Measurements from ENCODE around the gene PARP9. TPM values are rescaled to one million over a fixed set of nuclear protein-coding genes. Genes with fewer than 3 reads are reported as not detected.

PARP9 gene
- total RNA-seq, 1 experiment from 2014 or later, result 1.8 TPM

GRCh38 chr3:122598556-122598955 lies 34.5 kb upstream of the PARP9 start:
- H3K36me3 Mint-ChIP-seq, result no peaks in the 10 kb centered on the region
- no peak for ATAC-seq
- peaks cover 5% of the 10 kb centered on the region; the same call in 1 of the 2 replicates for H3K9me3 Mint-ChIP-seq
- H3K4me1 Mint-ChIP-seq, result peaks cover 6% of the 10 kb centered on the region
- ChIA-PET POLR2A (no interaction called here), CTCF (interaction anchor here (0.6 kb wide), 1 partner anchor 76 kb away, joined by 4 read pairs; no protein-coding TSS in a partner anchor)
- TF ChIP-seq ATF3 (CRISPR knock-in tag; conservative IDR thresholded peaks at IDR 0.05) (no peak), MAX (CRISPR knock-in tag; IDR thresholded peaks at IDR 0.05) (no peak), TEAD1 (CRISPR knock-in tag; IDR thresholded peaks at IDR 0.05) (no peak), HMGXB4 (CRISPR knock-in tag; IDR thresholded peaks at IDR 0.05) (no peak), ZNF671 (CRISPR knock-in tag; IDR thresholded peaks at IDR 0.05) (no peak)
- no peaks in the 10 kb centered on the region for H3K27me3 Mint-ChIP-seq (ENCODE audit: low read depth)
- no peak overlapping the region for H3K27ac Mint-ChIP-seq
- no peak overlapping the region for H3K4me3 Mint-ChIP-seq
- DNase-seq (ENCODE audit: low spot score), result no peak

GRCh38 chr3:122598151-122598550 lies 34.1 kb upstream of the PARP9 start:
- H3K36me3 Mint-ChIP-seq, result no peaks in the 10 kb centered on the region
- peaks cover 2% of the 10 kb centered on the region; the same call in 1 of the 2 replicates for H3K9me3 Mint-ChIP-seq
- H3K27me3 Mint-ChIP-seq (ENCODE audit: low read depth), result no peaks in the 10 kb centered on the region
- no peak for DNase-seq (ENCODE audit: low spot score)
- H3K27ac Mint-ChIP-seq, result no peak overlapping the region
- ChIA-PET CTCF (no interaction called here), POLR2A (no interaction called here)
- no peak overlapping the region for H3K4me3 Mint-ChIP-seq
- TF ChIP-seq NFE2L1 (CRISPR knock-in tag; IDR thresholded peaks at IDR 0.05) (no peak), ZNF512 (CRISPR knock-in tag; IDR thresholded peaks at IDR 0.05; ENCODE audit: borderline replicate concordance) (no peak), E2F1 (CRISPR knock-in tag; IDR thresholded peaks at IDR 0.05) (no peak), ZNF232 (CRISPR knock-in tag; IDR thresholded peaks at IDR 0.05) (no peak), RELA (CRISPR knock-in tag; IDR thresholded peaks at IDR 0.05; ENCODE audit: borderline replicate concordance) (no peak), FOXP1 (CRISPR knock-in tag; IDR thresholded peaks at IDR 0.05; ENCODE audit: borderline replicate concordance) (no peak), ATF3 (CRISPR knock-in tag; conservative IDR thresholded peaks at IDR 0.05) (no peak), TEAD1 (CRISPR knock-in tag; IDR thresholded peaks at IDR 0.05) (no peak), NFATC4 (CRISPR knock-in tag; IDR thresholded peaks at IDR 0.05) (no peak)
- ATAC-seq, result no peak
- peaks cover 3% of the 10 kb centered on the region for H3K4me1 Mint-ChIP-seq

GRCh38 chr3:122594025-122594424 lies 29.9 kb upstream of the PARP9 start:
- POLR2A ChIA-PET, result no interaction called here
- DNase-seq (ENCODE audit: low spot score) (no peak), ATAC-seq (no peak)
- no peak overlapping the region for H3K4me3 Mint-ChIP-seq
- H3K27me3 Mint-ChIP-seq (ENCODE audit: low read depth), result no peaks in the 10 kb centered on the region
- no peaks in the 10 kb centered on the region for H3K36me3 Mint-ChIP-seq
- H3K27ac Mint-ChIP-seq, result no peak overlapping the region
- CTCF ChIA-PET, result no interaction called here
- peaks cover 6% of the 10 kb centered on the region; the same call in 1 of the 2 replicates for H3K9me3 Mint-ChIP-seq
- no peak for TF ChIP-seq MYBL2 (CRISPR knock-in tag; IDR thresholded peaks at IDR 0.05)
- no peak for TF ChIP-seq GTF2I (CRISPR knock-in tag; conservative IDR thresholded peaks at IDR 0.05)
- TF ChIP-seq ZNF219 (CRISPR knock-in tag; IDR thresholded peaks at IDR 0.05; ENCODE audit: borderline replicate concordance), result no peak
- TF ChIP-seq ZNF396 (CRISPR knock-in tag; IDR thresholded peaks at IDR 0.05; ENCODE audit: borderline replicate concordance), result no peak
- no peak for TF ChIP-seq TCF7 (CRISPR knock-in tag; IDR thresholded peaks at IDR 0.05; ENCODE audit: low read depth)
- TF ChIP-seq ZNF263 (CRISPR knock-in tag; IDR thresholded peaks at IDR 0.05; ENCODE audit: low read depth), result no peak
- no peak for TF ChIP-seq E2F1 (CRISPR knock-in tag; IDR thresholded peaks at IDR 0.05)
- TF ChIP-seq MAX (CRISPR knock-in tag; IDR thresholded peaks at IDR 0.05), result no peak
- no peak for TF ChIP-seq ZNF317 (CRISPR knock-in tag; IDR thresholded peaks at IDR 0.05; ENCODE audit: borderline replicate concordance, low read depth)
- TF ChIP-seq ZNF512 (CRISPR knock-in tag; IDR thresholded peaks at IDR 0.05; ENCODE audit: borderline replicate concordance), result no peak
- TF ChIP-seq USF1 (CRISPR knock-in tag; IDR thresholded peaks at IDR 0.05), result no peak
- H3K4me1 Mint-ChIP-seq, result peaks cover 10% of the 10 kb centered on the region

Data from WTC11 (cell line).